ENCODE results near the gene NBAS. TPM values are rescaled to one million over a fixed set of nuclear protein-coding genes. Genes with fewer than 3 reads are reported as not detected.

NBAS gene
- total RNA-seq, 1 experiment from 2014 or later, result 28.9 TPM

DNA sequence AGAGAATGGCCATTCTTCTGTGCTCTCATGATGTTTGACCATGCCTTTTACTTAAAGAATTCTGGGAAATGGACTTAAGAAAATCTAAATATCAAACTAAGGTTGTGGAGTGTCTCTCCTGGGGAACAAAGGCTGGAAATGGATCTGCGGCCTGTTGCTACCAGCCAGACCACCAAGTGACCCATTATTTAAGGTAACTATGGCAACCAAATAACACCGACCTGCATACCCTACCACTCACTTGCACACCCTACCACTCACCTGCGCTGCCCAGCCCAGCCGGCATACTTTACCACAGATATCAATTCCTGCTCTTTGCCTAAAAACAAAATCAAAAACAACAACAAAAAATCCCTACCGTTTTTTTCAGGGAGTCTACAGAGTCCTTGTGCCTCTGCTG, 203.2 kb downstream of the NBAS start:
- POLR2A ChIA-PET (ENCODE audit: unreplicated experiment), result no interaction called here
- TF ChIP-seq, protein P1, sequence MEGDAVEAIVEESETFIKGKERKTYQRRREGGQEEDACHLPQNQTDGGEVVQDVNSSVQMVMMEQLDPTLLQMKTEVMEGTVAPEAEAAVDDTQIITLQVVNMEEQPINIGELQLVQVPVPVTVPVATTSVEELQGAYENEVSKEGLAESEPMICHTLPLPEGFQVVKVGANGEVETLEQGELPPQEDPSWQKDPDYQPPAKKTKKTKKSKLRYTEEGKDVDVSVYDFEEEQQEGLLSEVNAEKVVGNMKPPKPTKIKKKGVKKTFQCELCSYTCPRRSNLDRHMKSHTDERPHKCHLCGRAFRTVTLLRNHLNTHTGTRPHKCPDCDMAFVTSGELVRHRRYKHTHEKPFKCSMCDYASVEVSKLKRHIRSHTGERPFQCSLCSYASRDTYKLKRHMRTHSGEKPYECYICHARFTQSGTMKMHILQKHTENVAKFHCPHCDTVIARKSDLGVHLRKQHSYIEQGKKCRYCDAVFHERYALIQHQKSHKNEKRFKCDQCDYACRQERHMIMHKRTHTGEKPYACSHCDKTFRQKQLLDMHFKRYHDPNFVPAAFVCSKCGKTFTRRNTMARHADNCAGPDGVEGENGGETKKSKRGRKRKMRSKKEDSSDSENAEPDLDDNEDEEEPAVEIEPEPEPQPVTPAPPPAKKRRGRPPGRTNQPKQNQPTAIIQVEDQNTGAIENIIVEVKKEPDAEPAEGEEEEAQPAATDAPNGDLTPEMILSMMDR (conservative IDR thresholded peaks at IDR 0.05), result no peak
- TF ChIP-seq EZH2 (IDR thresholded peaks at IDR 0.05; ENCODE audit: low read depth), result no peak
- H3K9me2 ChIP-seq (ENCODE audit: insufficient read depth), result peaks cover 6% of the 10 kb centered on the region; the same call in 1 of the 2 replicates
- no TSS peak for BruUV-seq (replicated peaks)
- no peak overlapping the region for H3K27ac ChIP-seq
- CTCF ChIA-PET, result no interaction called here
- no peaks in the 10 kb centered on the region for H4K20me1 ChIP-seq (ENCODE audit: insufficient read depth)
- H2AFZ ChIP-seq, result no peak overlapping the region
- H3K79me2 ChIP-seq (ENCODE audit: low read depth), result no peaks in the 10 kb centered on the region
- H3K4me1 ChIP-seq (replicated peaks; ENCODE audit: insufficient read depth), result peaks cover 2% of the 10 kb centered on the region; the same call in 1 of the 2 replicates
- H3K4me3 ChIP-seq, result no peak overlapping the region
- H3K27me3 ChIP-seq (ENCODE audit: insufficient read depth, low read depth), result no peaks in the 10 kb centered on the region
- no peak overlapping the region for H3K4me2 ChIP-seq
- intact Hi-C loops (cut with micrococcal nuclease; ENCODE audit: unreplicated experiment), result no loop called here
- no peaks in the 10 kb centered on the region for H3F3A ChIP-seq (ENCODE audit: insufficient read depth, low read depth)
- 0 out of 2 replicates have a peak, but pooled peaks cover 4% of the 10 kb centered on the region for H3K36me3 ChIP-seq (ENCODE audit: low read depth)
- DNase-seq, result no peak
- no peaks in the 10 kb centered on the region for H3K9me3 ChIP-seq (ENCODE audit: insufficient read depth, low read depth)

DNA sequence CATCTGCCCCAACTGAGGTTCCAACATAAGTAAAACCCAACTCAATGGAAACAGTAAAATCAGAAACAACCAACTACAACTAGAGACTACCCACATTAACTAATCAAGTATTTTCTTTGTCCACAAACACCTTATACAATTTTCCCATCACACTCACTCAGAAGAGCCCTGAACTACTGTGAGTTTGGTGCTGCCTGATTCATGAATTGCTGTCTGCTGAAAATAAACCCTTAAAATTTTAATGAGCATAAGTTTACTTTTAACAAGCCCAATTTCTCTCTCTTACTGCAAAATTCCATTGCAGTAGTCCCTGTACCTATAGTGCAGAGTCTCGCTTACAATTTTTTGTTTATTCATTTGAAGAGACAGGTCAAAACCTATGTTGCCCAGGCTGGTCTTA, 203.9 kb downstream of the NBAS start:
- POLR2A ChIA-PET (ENCODE audit: unreplicated experiment), result no interaction called here
- Histone ChIP-seq H3K4me1 (replicated peaks; ENCODE audit: insufficient read depth) (no peaks in the 10 kb centered on the region), H3K4me2 (no peak overlapping the region), H3K27ac (no peak overlapping the region), H4K20me1 (ENCODE audit: insufficient read depth) (no peaks in the 10 kb centered on the region), H3K9me3 (ENCODE audit: insufficient read depth, low read depth) (no peaks in the 10 kb centered on the region), H3F3A (ENCODE audit: insufficient read depth, low read depth) (no peaks in the 10 kb centered on the region), H3K79me2 (ENCODE audit: low read depth) (no peaks in the 10 kb centered on the region), H2AFZ (no peak overlapping the region), H3K36me3 (ENCODE audit: low read depth) (0 out of 2 replicates have a peak, but pooled peaks cover 4% of the 10 kb centered on the region), H3K9me2 (ENCODE audit: insufficient read depth) (peaks cover 6% of the 10 kb centered on the region; the same call in 1 of the 2 replicates), H3K4me3 (no peak overlapping the region), H3K27me3 (ENCODE audit: insufficient read depth, low read depth) (no peaks in the 10 kb centered on the region)
- BruUV-seq (replicated peaks), result no TSS peak
- intact Hi-C loops (cut with micrococcal nuclease; ENCODE audit: unreplicated experiment), result no loop called here
- no peak for DNase-seq
- CTCF ChIA-PET, result no interaction called here
- TF ChIP-seq, protein P1 (conservative IDR thresholded peaks at IDR 0.05), result no peak
- TF ChIP-seq EZH2 (IDR thresholded peaks at IDR 0.05; ENCODE audit: low read depth), result no peak

DNA sequence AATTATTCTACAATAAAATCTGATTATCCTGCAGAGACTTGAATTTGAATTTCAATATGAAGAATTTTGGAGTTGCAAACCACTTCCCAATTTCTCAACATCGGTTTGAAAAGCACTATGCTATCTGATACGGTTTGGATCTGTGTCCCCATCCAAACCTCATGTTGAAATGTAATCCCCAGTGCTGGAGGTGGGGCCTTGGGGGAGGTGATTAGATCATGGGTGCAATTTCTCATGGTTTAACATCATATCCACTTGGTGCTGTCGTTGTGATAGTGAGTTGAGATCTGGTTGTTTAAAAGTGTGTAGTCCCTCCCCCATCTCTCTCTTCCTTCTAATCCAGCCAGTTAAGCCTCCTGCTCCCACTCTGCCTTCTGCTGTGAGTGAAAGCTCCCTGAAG, 205.7 kb downstream of the NBAS start:
- Histone ChIP-seq H4K20me1 (ENCODE audit: insufficient read depth) (no peaks in the 10 kb centered on the region), H3K27ac (no peak overlapping the region), H3F3A (ENCODE audit: insufficient read depth, low read depth) (no peaks in the 10 kb centered on the region), H3K36me3 (ENCODE audit: low read depth) (0 out of 2 replicates have a peak, but pooled peaks cover 4% of the 10 kb centered on the region), H3K79me2 (ENCODE audit: low read depth) (no peaks in the 10 kb centered on the region), H3K4me2 (no peak overlapping the region), H3K27me3 (ENCODE audit: insufficient read depth, low read depth) (no peaks in the 10 kb centered on the region), H3K9me2 (ENCODE audit: insufficient read depth) (peaks cover 6% of the 10 kb centered on the region; the same call in 1 of the 2 replicates), H2AFZ (no peak overlapping the region), H3K9me3 (ENCODE audit: insufficient read depth, low read depth) (no peaks in the 10 kb centered on the region), H3K4me1 (replicated peaks; ENCODE audit: insufficient read depth) (no peaks in the 10 kb centered on the region), H3K4me3 (no peak overlapping the region)
- intact Hi-C loops (cut with micrococcal nuclease; ENCODE audit: unreplicated experiment), result no loop called here
- BruUV-seq (replicated peaks), result no TSS peak
- ChIA-PET POLR2A (ENCODE audit: unreplicated experiment) (no interaction called here), CTCF (no interaction called here)
- no peak for TF ChIP-seq EZH2 (IDR thresholded peaks at IDR 0.05; ENCODE audit: low read depth)
- TF ChIP-seq, protein P1 (conservative IDR thresholded peaks at IDR 0.05), result no peak
- DNase-seq, result no peak
